ENCODE results near the gene LCN15.

Gene LCN15

DNA sequence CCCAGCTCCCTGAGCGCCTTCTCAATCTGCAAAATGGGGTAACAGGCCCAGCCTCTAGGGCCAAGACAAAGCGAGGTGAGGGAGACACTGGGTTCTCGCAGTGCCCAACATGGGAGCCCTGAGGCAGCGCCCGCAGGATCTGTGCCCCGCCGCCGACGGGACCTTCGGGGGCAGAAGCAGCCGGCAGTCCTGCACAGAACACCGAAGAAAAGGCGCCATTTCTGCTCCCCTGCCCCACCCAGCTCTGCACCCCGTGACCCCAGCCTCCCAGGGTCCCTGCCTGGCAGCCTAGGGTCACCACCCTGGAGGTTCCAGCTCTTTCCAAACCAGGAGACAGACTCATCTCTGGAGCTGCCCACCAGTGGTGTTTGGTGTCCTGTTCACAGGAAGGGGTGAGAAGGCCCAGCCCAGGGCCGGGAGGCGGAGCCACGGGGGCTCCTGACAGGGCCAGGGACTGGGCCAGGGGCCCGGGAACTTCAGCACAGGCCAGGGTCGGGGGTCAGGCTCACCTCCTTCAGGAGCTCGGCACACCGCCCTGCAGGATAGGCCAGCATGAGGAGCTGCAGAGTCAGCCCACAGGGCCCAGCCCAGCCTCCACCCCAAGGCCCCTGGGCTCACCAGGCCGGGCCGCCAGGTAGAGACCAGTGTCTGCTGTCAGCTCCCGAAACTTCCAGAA, 9.6 kb downstream of the LCN15 start:
- no peak for DNase-seq (ENCODE audit: low spot score)
- TF ChIP-seq, protein P1, sequence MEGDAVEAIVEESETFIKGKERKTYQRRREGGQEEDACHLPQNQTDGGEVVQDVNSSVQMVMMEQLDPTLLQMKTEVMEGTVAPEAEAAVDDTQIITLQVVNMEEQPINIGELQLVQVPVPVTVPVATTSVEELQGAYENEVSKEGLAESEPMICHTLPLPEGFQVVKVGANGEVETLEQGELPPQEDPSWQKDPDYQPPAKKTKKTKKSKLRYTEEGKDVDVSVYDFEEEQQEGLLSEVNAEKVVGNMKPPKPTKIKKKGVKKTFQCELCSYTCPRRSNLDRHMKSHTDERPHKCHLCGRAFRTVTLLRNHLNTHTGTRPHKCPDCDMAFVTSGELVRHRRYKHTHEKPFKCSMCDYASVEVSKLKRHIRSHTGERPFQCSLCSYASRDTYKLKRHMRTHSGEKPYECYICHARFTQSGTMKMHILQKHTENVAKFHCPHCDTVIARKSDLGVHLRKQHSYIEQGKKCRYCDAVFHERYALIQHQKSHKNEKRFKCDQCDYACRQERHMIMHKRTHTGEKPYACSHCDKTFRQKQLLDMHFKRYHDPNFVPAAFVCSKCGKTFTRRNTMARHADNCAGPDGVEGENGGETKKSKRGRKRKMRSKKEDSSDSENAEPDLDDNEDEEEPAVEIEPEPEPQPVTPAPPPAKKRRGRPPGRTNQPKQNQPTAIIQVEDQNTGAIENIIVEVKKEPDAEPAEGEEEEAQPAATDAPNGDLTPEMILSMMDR (IDR thresholded peaks at IDR 0.05; ENCODE audit: extremely low read depth, missing control alignments) = no peak

DNA sequence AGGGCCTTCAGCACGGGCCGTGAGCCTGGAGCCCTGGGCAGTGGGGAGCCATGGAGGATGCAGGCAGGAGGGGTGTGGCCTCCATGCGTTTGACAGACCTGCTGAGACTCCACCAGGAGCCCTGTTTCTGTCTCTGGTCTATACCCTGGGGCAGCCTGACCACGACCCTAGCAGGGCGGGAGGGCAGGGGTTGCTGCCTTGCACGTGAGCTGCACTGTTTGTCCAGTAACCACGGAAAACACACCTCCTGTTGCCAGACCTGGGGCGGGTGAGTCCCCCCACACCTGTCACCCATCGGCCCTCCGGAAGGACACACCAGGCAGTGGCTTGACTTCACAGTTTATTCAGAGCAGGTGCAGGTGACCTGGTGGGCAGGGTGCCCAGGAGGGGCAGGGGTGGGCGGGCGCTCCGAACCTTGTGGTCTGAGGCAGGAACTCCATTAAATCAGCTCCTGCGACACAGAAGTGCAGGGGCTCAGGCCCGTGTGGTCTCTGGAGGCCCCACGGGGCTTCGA, 10.2 kb downstream of the LCN15 start:
- TF ChIP-seq, protein P1 (IDR thresholded peaks at IDR 0.05; ENCODE audit: extremely low read depth, missing control alignments) = no peak
- DNase-seq (ENCODE audit: low spot score) = no peak

DNA sequence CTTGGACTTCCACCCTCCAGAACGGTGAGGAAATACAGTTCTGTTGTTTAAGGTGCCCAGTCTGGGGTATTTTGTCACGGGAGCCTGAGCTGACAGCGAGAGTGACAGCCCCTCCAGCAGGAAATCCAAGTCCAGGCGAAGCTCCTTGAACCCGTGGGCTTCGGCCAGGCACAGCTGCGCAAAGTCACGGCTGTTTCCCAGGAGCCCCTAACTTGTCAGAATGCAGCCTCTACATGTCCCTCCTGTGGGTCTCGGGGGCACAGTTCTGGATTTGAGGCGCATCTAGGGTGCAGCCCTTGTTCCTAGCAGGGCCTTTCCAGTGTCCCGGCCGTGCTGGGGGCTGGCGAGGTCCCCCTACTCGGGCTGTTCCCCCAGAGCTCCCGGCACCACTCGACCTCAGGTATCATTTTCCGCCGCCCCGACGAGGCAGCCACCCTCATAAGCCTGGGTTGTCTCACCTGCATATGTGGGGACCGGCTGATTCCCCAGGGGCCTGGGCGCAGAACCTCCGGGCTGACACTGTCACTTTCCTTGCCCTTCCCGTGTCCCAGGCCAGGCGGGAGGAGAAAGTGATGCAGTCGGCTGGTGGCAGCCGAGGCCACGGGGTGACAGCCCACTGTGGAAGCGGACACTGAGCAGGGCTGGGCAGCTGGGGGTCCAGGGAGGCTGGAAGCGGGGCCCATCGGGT, 10.8 kb downstream of the LCN15 start:
- TF ChIP-seq, protein P1 (IDR thresholded peaks at IDR 0.05; ENCODE audit: extremely low read depth, missing control alignments) = no peak
- no peak for DNase-seq (ENCODE audit: low spot score)

GRCh38 chr9:136751814-136752213, 12.5 kb downstream of the LCN15 start:
- TF ChIP-seq, protein P1 (IDR thresholded peaks at IDR 0.05; ENCODE audit: extremely low read depth, missing control alignments) = no peak
- DNase-seq (ENCODE audit: low spot score) = no peak

DNA sequence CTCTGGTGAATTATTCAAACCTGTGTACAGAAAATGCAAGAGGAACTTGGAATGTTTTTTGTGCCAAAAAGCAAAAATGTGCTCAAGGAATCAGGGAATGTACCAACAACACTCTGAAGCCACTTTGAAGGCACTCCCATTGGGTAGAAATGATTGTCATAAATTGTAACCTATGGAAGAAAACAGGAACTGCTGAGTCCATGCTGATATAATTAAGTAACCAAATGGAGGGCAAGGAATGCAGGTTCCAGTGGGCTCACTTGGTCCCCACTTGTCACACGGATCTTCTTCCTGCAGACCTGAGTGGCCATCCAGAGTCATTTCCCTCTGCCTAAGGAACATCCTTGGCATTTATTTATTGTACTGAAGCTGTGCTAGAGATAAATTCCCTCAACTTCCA, 13.1 kb downstream of the LCN15 start:
- TF ChIP-seq, protein P1 (IDR thresholded peaks at IDR 0.05; ENCODE audit: extremely low read depth, missing control alignments) = no peak
- DNase-seq (ENCODE audit: low spot score) = no peak

- TF ChIP-seq, protein P1 (IDR thresholded peaks at IDR 0.05; ENCODE audit: extremely low read depth, missing control alignments) = no peak
- no peak for DNase-seq (ENCODE audit: low spot score)
Measured at GRCh38 chr9:136750526-136750925, 13.8 kb downstream of the LCN15 start.
